ENCODE measurements around the gene ROBO2.

The ROBO2 gene

DNA sequence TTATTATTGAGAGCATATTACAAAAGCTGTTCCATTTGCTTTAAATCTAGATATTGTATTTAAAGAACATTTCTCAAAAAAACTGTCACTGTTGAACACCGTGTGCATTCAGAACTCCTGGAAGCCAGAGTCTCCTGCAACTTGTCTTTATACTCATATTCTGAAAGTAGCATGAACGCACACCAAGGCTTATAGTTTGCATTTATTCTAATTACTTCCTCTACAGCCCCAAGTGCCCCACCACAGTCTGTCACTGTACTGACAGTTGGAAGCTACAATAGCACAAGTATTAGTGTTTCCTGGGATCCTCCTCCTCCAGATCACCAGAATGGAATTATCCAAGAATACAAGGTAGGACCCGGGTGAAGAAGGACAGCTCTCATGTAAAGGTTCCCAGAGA is 537.4 kb downstream of the ROBO2 start:
- FAIRE-seq: no peak
- TF ChIP-seq, protein P1, sequence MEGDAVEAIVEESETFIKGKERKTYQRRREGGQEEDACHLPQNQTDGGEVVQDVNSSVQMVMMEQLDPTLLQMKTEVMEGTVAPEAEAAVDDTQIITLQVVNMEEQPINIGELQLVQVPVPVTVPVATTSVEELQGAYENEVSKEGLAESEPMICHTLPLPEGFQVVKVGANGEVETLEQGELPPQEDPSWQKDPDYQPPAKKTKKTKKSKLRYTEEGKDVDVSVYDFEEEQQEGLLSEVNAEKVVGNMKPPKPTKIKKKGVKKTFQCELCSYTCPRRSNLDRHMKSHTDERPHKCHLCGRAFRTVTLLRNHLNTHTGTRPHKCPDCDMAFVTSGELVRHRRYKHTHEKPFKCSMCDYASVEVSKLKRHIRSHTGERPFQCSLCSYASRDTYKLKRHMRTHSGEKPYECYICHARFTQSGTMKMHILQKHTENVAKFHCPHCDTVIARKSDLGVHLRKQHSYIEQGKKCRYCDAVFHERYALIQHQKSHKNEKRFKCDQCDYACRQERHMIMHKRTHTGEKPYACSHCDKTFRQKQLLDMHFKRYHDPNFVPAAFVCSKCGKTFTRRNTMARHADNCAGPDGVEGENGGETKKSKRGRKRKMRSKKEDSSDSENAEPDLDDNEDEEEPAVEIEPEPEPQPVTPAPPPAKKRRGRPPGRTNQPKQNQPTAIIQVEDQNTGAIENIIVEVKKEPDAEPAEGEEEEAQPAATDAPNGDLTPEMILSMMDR (IDR thresholded peaks at IDR 0.05; ENCODE audit: insufficient read depth, missing control alignments): no peak
- no peak for DNase-seq (ENCODE audit: insufficient read length, low spot score)

DNA sequence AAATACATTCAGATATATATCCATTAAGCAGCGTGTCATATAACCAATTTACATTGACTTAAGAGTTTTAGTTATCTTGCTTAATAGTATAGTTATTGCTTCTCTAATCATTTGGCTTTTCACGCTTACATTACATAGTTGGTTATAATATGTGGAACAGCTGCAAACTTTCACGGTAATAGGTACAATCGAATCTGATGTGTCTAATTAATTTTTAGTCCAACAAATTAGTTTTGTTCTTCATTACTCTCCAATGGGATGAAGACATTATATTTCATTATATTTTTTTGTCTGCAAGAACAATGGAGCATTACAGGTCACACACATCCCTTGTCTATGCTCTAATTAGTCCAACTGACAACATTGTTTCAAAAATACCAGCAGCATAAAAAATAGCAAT is 546.3 kb downstream of the ROBO2 start:
- no peak for FAIRE-seq
- TF ChIP-seq, protein P1 (IDR thresholded peaks at IDR 0.05; ENCODE audit: insufficient read depth, missing control alignments): no peak
- DNase-seq (ENCODE audit: insufficient read length, low spot score): no peak

DNA sequence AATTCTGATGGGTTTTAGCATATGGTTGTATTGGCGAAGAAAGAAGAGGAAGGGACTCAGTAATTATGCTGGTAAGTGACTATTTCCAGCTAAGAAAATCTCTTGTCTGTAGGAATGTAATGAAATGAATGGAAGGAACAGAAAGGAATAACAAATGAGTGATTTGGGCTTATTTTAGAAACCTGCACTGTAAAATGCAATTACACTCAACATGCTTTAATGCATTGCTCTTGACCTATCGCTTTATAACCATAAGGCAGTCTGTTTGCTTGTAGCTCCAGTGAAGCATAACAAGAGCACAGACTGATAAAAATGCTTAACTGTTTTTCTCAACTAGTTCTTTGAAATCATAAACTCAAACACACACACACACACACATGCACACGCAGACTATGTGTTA is 549.0 kb downstream of the ROBO2 start:
- TF ChIP-seq, protein P1 (IDR thresholded peaks at IDR 0.05; ENCODE audit: insufficient read depth, missing control alignments): no peak
- FAIRE-seq (peak; percentile 21), DNase-seq (ENCODE audit: insufficient read length, low spot score) (no peak)

DNA sequence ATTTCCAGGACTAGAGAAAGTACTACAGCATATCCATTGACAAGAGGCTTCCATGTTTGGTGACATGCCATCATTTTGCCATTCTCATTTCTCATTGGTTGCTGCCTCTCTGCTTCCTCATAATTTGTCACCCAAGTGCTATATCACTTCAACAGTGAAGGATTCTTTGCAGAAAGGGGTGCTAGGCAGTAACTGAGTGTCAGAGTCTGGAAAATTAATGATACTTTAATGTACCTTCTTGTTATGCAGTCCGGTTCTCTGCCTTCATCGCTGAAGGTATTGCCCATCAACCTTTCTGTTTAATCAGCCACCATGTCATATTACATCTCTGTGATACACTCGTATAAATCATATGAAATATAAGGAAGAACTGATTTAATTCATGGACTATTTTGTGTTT is 550.3 kb downstream of the ROBO2 start:
- DNase-seq (ENCODE audit: insufficient read length, low spot score) (no peak), FAIRE-seq (no peak)
- TF ChIP-seq, protein P1 (IDR thresholded peaks at IDR 0.05; ENCODE audit: insufficient read depth, missing control alignments): no peak

DNA sequence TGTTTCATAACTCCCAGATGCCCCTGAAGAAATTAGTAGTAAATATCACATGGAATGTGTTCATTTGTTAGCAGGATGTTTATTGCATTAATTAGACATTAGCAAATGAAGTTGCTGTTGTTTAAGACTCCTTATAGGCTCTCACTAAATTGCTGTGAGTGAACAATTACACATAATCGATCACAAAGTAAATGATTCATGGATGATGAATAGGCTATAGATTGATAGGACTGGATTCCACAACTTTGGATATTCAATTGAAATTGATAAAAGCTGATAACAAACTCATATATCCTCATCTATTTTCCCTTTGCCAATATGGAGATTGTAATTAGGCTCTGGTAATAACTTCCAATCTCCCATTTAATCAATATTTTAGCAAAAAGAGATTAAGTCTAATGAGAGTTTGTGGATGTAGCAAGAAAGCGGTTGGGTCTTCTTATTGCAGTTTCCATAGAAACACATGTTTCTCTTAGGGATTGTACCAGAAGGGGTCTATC is 555.5 kb downstream of the ROBO2 start:
- no peak for FAIRE-seq
- DNase-seq (ENCODE audit: insufficient read length, low spot score): no peak
- TF ChIP-seq, protein P1 (IDR thresholded peaks at IDR 0.05; ENCODE audit: insufficient read depth, missing control alignments): no peak

DNA sequence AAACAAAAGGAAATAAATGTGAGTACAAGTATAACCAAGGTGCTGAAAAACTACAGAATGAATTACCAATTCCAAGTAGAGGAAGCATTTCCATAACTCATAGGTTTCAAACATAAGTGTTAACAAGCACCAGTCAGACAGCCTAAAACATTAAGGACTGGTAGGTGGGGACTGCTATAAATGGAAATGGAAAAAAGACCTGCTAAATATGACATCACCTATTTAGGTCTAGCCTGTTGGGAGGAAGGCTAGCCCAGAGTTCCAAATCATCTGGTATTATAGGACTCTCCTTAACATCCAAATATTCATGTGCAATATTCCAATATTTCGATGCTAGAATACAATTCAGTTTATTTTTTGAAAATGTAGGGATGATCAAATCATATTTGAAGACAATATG is 560.0 kb downstream of the ROBO2 start:
- no peak for DNase-seq (ENCODE audit: insufficient read length, low spot score)
- TF ChIP-seq, protein P1 (IDR thresholded peaks at IDR 0.05; ENCODE audit: insufficient read depth, missing control alignments): no peak

DNA sequence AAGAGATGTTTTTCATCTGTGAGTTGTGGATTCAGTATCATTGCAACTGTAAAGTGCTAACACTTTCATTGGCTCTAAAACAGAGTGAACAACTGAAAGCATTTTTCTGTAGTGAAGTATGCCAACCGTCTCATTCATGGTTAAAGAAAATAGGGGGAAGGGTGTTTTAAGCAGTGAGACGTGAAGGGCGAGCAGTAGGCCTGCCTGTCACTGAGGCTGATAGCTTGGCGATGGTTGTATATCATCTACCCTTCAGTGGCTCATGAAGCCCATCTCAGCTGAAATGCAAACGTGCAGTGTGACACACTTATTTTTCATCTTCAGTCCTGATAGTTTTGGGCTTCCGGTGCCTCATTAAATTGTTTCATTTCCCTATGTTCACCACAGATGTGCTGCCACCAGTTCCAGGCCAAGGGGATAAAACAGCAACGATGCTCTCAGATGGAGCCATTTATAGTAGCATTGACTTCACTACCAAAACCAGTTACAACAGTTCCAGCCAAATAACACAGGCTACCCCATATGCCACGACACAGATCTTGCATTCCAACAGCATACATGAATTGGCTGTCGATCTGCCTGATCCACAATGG is 562.0 kb downstream of the ROBO2 start:
- TF ChIP-seq, protein P1 (IDR thresholded peaks at IDR 0.05; ENCODE audit: insufficient read depth, missing control alignments): no peak
- FAIRE-seq: no peak
- DNase-seq (ENCODE audit: insufficient read length, low spot score): no peak

More for the DNA sequence above, 560.0 kb downstream of the ROBO2 start:
- no peak for FAIRE-seq

Measured in D721Med (cell line).